ENCODE results near the gene PCDH9. TPM values are rescaled to one million over a fixed set of nuclear protein-coding genes. Genes with fewer than 3 reads are reported as not detected.

PCDH9 gene
- total and polyA plus RNA-seq, 10 donors = 0.24 to 8.1 (median 3.8) TPM

- H3K27me3 ChIP-seq (replicated peaks in 1 of 7) = no peaks in the 10 kb centered on the region
- WGBS, 5 donors = 93 to 99% (median 96%) methylated on average over 4 of the region's 4 CpGs
- H3K27ac ChIP-seq = no peak overlapping the region
- H3K4me3 ChIP-seq = no peak overlapping the region
- H3K9me3 ChIP-seq = no peaks in the 10 kb centered on the region
- intact Hi-C loops (cut with DNase I; ENCODE audit: low total_unique reads) = no loop called here
- no peak for TF ChIP-seq CTCF (IDR thresholded peaks at IDR 0.05 in 8 of 11, conservative IDR thresholded peaks at IDR 0.05 in 3 of 11)
- no peak for TF ChIP-seq POLR2AphosphoS5 (IDR thresholded peaks at IDR 0.05)
- TF ChIP-seq POLR2A (IDR thresholded peaks at IDR 0.05) = no peak
- no peaks in the 10 kb centered on the region for H3K4me1 ChIP-seq
- no peak for DNase-seq
- H3K36me3 ChIP-seq = no peaks in the 10 kb centered on the region
Measured at GRCh38 chr13:66962953-66963352, 267.2 kb downstream of the PCDH9 start.

GRCh38 chr13:66958611-66959010 lies 271.5 kb downstream of the PCDH9 start:
- Histone ChIP-seq H3K36me3 (no peaks in the 10 kb centered on the region), H3K27ac (no peak overlapping the region), H3K4me1 (no peaks in the 10 kb centered on the region), H3K4me3 (no peak overlapping the region), H3K27me3 (replicated peaks in 1 of 7) (no peaks in the 10 kb centered on the region), H3K9me3 (no peaks in the 10 kb centered on the region)
- intact Hi-C loops (cut with DNase I; ENCODE audit: low total_unique reads) = no loop called here
- no peak for TF ChIP-seq POLR2AphosphoS5 (IDR thresholded peaks at IDR 0.05)
- no peak for TF ChIP-seq POLR2A (IDR thresholded peaks at IDR 0.05)
- TF ChIP-seq CTCF (IDR thresholded peaks at IDR 0.05 in 8 of 11, conservative IDR thresholded peaks at IDR 0.05 in 3 of 11) = no peak
- 38 to 52% (median 49%) methylated on average over 3 of the region's 3 CpGs for WGBS, 5 donors
- no peak for DNase-seq

GRCh38 chr13:66952507-66952906 lies 277.6 kb downstream of the PCDH9 start:
- DNase-seq = no peak
- TF ChIP-seq CTCF (IDR thresholded peaks at IDR 0.05 in 8 of 11, conservative IDR thresholded peaks at IDR 0.05 in 3 of 11) (no peak), POLR2AphosphoS5 (IDR thresholded peaks at IDR 0.05) (no peak), POLR2A (IDR thresholded peaks at IDR 0.05) (no peak)
- Histone ChIP-seq H3K36me3 (no peaks in the 10 kb centered on the region), H3K27ac (no peak overlapping the region), H3K4me3 (no peak overlapping the region), H3K27me3 (replicated peaks in 1 of 7) (no peaks in the 10 kb centered on the region), H3K9me3 (no peaks in the 10 kb centered on the region), H3K4me1 (no peaks in the 10 kb centered on the region)
- intact Hi-C loops (cut with DNase I; ENCODE audit: low total_unique reads) = no loop called here
- WGBS, 5 donors = 83 to 96% (median 89%) methylated on average over 4 of the region's 4 CpGs

- intact Hi-C loops (cut with DNase I; ENCODE audit: low total_unique reads) = no loop called here
- TF ChIP-seq CTCF (IDR thresholded peaks at IDR 0.05 in 8 of 11, conservative IDR thresholded peaks at IDR 0.05 in 3 of 11) (no peak), POLR2AphosphoS5 (IDR thresholded peaks at IDR 0.05) (no peak), POLR2A (IDR thresholded peaks at IDR 0.05) (no peak)
- WGBS, 5 donors = 80 to 97% (median 87%) methylated on average over 2 of the region's 2 CpGs
- H3K4me3 ChIP-seq = no peak overlapping the region
- no peak for DNase-seq
- H3K9me3 ChIP-seq = no peaks in the 10 kb centered on the region
- H3K4me1 ChIP-seq = no peaks in the 10 kb centered on the region
- no peaks in the 10 kb centered on the region for H3K36me3 ChIP-seq
- H3K27ac ChIP-seq = no peak overlapping the region
- no peaks in the 10 kb centered on the region for H3K27me3 ChIP-seq (replicated peaks in 1 of 7)
Measured at GRCh38 chr13:66951426-66951825, 278.7 kb downstream of the PCDH9 start.
